Middle frontal gyrus (tissue), 1 donor: ENCODE measurements around the gene CTDSPL2.
A peak's percentile ranks its signal among the peaks of the same experiment; 100 is the strongest.
"Not testable (repeated sequence)": the region's sequence is repeated elsewhere in the genome, so short reads cannot be mapped to it uniquely, and the experiment has no call there.

Experiments
- DNase-seq: peaks from one replicate; pipeline ENCODE4 v3.0.0-alpha.2; 2015; ENCODE audit warnings: low spot score; ENCODE audit errors: extremely low spot score

Gene CTDSPL2

DNA sequence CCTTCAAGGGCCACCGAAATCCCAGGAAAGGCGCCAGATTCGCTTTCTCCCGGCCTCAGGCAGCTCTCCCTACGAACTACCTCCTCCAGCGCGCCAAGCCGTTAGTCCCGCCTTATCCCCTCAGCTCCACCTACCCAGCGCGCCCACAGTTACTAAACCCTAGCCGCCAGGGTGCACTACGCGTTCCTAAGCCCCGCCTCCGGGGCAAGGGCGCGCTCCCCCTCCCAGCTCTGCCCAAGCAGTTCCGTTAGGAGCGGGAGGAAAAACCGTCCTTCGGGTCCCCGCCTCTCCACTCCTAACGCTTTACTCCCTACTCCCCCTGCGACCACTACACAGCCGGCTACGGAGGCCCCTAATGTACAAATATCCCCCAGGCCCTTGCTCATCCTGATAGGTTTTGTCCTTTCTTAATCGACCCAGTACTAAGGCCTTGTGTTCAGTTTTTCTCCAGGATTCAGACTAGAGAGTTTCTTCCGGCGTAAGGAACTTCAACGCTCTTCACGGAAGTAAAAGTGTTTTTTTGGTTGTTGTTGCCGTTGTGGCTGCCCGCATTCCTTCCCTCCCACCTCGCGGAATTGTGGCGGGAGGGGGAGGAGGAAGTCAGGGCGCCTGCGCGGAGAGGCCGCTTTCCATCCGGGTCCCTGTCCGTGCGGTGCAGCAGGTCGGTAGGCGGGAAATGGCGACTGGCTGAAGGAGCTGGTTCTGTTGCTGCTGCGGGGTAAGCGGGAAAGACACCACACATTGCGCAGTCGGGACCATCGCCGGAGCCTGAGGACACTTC, at the start of gene CTDSPL2:
Gene CTDSPL2 (plus strand): TSS at position 655 of the 781 bp plus-strand sequence. CDS start 31,386 bp downstream, outside the sequence.
- DNase-seq, result peak; percentile 94

DNA sequence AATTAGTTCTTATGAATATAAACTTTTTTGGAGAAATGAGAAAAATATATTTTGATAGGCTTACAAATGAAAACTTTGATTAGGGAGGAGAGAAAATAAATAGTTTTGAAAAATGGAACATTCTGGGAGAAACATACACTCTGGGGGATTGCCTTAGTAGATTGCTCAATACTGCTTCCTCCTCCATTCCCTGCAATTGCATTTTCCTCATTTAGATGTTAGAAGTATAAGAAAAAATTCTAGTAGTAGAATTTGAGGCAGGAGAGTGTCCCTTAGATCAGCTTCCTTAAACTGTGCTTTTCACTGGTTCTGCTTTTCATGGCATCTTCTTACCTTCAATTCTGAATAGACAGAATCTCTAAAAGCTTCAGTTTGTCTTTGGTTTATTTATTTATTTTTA, 46.2 kb upstream of the CTDSPL2 start:
- no peak for DNase-seq

- no peak for DNase-seq
Measured at GRCh38 chr15:44385344-44385942, 42.0 kb upstream of the CTDSPL2 start.

DNA sequence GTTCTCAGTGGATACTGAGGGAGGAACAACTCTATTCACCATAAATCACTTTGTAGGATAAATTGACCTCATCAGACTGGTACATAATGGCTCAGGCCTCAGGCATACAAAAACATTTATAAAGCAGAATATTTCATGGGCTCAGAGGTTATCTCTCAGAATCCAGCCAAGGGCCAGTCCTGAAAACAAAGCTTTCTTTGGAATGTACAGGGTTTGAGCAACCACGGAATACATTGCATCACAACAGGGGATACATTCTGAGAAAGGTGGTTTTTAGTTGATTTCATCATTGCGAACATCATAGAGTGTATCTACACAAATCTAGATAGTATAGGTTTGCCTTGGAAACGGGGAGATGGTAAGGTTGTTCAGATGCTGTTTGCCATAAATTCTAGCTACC, 33.4 kb upstream of the CTDSPL2 start:
- DNase-seq, result no peak

GRCh38 chr15:44394562-44394961, 32.9 kb upstream of the CTDSPL2 start:
- DNase-seq, result no peak

DNA sequence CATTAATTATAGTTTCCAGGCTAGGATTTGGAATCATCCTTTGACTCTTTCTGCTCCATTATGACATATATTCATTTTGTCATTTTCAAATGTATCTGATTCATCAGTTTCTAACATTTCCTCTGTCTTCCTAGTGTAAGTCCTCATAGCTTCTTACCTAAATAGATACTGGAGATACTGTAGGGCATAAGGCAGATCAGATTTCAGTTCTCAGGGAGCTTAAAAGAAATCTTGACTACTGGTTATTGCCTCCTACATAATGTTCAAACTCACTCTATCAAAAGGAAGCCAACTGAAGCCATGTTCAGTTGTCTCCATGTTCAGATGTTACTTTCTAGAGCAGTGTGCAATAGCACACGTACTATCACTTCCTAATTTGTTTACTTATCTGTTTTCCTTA, 29.6 kb upstream of the CTDSPL2 start:
- DNase-seq, result no peak

- DNase-seq, result no peak
Measured at GRCh38 chr15:44414001-44414400, 13.4 kb upstream of the CTDSPL2 start.

GRCh38 chr15:44427756-44428724, 611 bp downstream of the CTDSPL2 start:
- DNase-seq, result no peak

DNA sequence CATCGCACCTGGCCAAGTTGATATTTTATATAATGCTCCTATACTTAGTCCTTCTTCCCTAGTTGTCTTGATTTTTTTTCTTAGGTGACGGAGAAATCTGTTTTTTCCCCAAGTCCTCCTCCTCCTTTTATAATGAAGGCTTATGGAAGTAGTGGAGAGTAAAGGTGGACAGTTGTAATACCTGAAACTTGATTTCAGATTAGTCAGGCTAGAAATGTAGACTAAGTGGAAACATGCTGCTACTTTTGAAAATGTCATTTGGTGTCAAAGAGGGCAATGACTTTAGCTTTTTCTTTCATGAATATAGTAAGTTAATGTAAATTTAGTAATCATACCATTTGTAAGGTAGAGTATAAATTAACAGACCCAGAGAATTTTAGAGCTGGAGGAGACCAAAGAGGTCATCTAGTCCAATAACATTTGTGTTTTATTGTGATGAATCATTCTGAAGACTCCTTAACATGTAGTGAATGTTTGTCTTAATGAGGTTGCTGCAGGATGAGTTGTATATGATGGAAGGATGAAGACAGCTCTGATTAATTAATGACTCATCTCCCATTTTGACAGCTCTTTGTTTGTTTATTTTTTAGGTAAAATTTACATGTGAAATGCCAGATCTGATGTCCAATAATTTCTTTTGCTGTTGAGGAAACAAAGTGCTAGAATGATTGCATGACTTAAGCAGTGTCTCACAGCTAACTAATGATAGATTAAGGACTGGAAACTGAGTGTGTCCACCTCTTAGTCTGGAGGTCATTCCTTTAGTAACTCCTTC, 8.7 kb downstream of the CTDSPL2 start:
- no peak for DNase-seq

DNA sequence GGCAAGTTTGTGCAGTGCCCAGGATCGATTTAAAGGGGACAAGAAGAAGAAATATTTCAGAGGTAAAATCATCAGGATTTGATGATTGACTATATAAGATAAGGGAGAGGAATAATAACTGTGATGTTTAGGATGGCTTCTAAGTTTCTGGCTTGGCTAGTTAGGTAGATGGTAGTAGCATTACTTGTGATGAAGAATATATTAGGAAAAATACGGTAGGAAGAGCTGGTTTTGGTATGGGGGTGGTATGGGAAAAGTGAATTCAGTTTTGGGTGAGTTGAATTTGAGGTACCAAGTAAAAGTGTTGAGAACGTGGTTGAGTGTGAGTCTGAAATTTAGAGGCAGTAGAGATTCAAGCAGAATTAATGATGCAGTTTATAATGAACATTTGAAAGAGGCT, 11.0 kb downstream of the CTDSPL2 start:
- no peak for DNase-seq

DNA sequence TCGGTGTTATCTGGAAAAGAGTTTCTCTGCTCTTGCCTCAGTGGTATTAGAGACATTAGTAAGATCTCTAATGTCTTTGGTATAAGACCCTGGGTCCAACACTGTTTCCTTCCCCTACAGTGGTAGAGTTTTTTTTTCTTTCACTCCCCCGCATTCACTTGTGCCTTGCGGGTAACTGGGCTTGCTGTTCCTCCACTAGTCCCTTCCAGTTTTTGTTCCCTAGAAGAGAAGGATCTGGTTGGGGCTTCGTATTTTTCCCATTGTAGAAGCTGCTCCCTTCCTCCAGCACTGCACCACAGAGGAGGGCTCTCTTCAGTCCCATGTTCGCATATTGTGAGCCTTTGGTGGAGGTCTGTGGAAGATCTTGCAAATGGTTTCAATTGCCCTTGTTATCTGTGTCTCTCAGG, 13.7 kb downstream of the CTDSPL2 start:
- no peak for DNase-seq

DNA sequence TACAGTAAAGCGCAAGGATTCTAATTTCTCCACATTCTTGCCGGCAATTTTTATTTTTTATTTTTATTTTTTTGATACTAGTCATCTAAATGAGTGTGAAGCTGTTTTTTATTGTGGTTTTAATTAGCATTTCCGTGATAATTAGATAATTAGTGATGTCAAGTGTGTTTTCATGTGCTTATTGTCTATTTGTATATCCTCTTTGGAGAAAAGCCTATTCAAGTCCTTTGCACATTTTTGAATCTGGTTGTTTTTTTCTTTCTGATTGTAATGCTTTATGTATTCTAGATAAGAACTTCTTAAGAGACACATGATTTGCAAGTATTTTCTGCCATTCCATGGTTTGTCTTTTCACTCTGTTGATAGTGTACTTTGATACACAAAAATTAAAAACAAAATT, 16.1 kb downstream of the CTDSPL2 start:
- DNase-seq, result no peak

GRCh38 chr15:44447772-44448376, 20.4 kb downstream of the CTDSPL2 start:
- DNase-seq, result no peak

- DNase-seq, result no peak
Measured at GRCh38 chr15:44450172-44450571, 22.7 kb downstream of the CTDSPL2 start.

GRCh38 chr15:44453578-44454283, 26.3 kb downstream of the CTDSPL2 start:
- DNase-seq, result not testable (repeated sequence)

- no peak for DNase-seq
Measured at GRCh38 chr15:44458429-44458828, 31.0 kb downstream of the CTDSPL2 start.

GRCh38 chr15:44468709-44469385, 41.4 kb downstream of the CTDSPL2 start:
- no peak for DNase-seq

DNA sequence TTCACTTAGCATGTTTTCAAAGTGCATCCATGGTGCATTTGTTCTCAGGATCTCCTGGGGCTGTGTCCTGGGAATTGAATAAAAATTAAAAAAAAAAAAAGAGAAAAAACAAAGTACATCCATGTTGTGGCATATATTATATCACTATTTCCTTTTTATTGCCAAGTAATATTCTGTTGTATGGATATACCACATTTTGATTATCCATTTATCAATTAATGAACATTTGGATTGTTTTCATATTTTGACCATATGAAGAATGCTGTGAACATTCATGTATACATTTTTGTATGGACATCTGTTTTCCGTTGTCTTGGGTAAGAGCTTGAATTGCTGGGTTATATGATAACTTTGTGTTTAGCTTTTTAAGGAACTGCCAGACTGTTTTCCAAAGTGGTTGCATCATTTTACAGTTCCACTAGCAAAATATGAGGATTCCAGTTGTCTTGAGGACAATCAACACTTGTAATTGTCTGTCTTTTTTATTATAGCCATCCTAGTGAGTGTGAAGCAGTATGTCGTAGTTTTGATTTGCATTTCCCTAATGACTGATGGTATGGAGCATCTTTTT, 44.5 kb downstream of the CTDSPL2 start:
- no peak for DNase-seq

DNA sequence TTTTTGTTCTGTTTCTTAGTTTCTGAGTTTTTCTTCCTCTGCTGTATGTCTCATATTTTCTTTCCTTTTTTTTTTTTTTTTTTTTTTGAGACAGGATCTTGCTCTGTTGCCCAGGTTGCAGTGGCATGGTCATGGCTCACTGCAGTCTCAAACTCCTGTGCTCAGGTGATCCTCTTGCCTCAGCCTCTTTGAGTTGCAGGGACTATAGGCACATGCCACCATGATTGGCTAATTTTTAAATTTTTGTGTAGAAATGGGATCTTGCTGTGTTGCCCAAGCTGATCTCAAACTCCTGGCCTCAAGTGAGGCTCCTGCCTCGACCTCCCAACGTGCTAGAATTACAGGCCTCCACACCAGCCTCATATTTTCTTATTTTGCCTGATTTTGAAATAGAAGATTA, 51.9 kb downstream of the CTDSPL2 start:
- DNase-seq, result no peak
